HL-60 (cell line): ENCODE measurements around the gene MERTK.

Experiments
- DNase-seq, 2 experiments: peaks; one replicate each; pipeline ENCODE4 v3.0.0-alpha.2; 2010 to 2020; ENCODE audit warnings: low read depth in 1 of 2, low spot score in 1 of 2
- H3K27ac ChIP-seq: fragments of 250-450 bp; sonication (Bioruptor Pico); replicated peaks from 2 replicates; pipeline ENCODE4 v1.5.1; 2020; ENCODE audit warnings: mild to moderate bottlenecking, moderate library complexity
- H3K27me3 ChIP-seq: fragments of 250-450 bp; sonication (Bioruptor Pico); 2 replicates; pipeline ENCODE4 v1.5.1; 2021; ENCODE audit warnings: mild to moderate bottlenecking, moderate library complexity; ENCODE audit not compliant: insufficient read depth, poor library complexity, severe bottlenecking
- H3K4me3 ChIP-seq: replicated peaks from 2 replicates; pipeline ENCODE4 v1.5.1; 2011; ENCODE audit warnings: mild to moderate bottlenecking, control low read depth, low read length; ENCODE audit not compliant: insufficient read depth
- GABPA ChIP-seq: IDR thresholded peaks from 2 replicates; pipeline ENCODE4 v1.6.1; 2012; ENCODE audit warnings: low read depth
- POLR2AphosphoS5 ChIP-seq: IDR thresholded peaks from 2 replicates; pipeline ENCODE4 v1.6.1; 2012; ENCODE audit warnings: low read depth
- SPI1 ChIP-seq: IDR thresholded peaks from 2 replicates; pipeline ENCODE4 v1.6.1; 2012; ENCODE audit warnings: low read depth, mild to moderate bottlenecking, borderline replicate concordance
- TF ChIP-seq, protein P1 (sequence below): IDR thresholded peaks from one replicate; pipeline ENCODE4 v1.5.1; 2011; ENCODE audit warnings: low read length, control low read depth, inconsistent platforms; ENCODE audit not compliant: insufficient read depth
- TF ChIP-seq, protein P2 (sequence below): IDR thresholded peaks from 2 replicates; pipeline ENCODE4 v1.6.1; 2012; ENCODE audit warnings: low read depth; ENCODE audit not compliant: insufficient replicate concordance

Gene MERTK

DNA sequence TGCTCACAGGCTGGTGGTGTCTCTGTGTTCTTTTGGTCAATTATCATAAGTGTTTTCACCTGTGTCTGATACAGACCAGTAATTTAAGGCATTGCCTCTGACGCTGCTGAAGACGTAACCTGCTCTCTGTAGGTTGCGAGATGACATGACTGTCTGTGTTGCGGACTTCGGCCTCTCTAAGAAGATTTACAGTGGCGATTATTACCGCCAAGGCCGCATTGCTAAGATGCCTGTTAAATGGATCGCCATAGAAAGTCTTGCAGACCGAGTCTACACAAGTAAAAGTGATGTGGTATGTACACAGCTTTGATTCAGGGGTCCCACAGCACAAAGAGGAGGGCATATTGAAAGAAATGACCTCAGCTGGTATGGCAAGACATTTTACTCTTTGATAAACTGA lies 122.9 kb downstream of the MERTK start:
- Histone ChIP-seq H3K4me3 (no peak overlapping the region), H3K27ac (no peak overlapping the region), H3K27me3 (no peaks in the 10 kb centered on the region)
- DNase-seq: no peak
- TF ChIP-seq, protein P1, sequence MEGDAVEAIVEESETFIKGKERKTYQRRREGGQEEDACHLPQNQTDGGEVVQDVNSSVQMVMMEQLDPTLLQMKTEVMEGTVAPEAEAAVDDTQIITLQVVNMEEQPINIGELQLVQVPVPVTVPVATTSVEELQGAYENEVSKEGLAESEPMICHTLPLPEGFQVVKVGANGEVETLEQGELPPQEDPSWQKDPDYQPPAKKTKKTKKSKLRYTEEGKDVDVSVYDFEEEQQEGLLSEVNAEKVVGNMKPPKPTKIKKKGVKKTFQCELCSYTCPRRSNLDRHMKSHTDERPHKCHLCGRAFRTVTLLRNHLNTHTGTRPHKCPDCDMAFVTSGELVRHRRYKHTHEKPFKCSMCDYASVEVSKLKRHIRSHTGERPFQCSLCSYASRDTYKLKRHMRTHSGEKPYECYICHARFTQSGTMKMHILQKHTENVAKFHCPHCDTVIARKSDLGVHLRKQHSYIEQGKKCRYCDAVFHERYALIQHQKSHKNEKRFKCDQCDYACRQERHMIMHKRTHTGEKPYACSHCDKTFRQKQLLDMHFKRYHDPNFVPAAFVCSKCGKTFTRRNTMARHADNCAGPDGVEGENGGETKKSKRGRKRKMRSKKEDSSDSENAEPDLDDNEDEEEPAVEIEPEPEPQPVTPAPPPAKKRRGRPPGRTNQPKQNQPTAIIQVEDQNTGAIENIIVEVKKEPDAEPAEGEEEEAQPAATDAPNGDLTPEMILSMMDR: no peak
- no peak for TF ChIP-seq SPI1
- TF ChIP-seq, protein P2, sequence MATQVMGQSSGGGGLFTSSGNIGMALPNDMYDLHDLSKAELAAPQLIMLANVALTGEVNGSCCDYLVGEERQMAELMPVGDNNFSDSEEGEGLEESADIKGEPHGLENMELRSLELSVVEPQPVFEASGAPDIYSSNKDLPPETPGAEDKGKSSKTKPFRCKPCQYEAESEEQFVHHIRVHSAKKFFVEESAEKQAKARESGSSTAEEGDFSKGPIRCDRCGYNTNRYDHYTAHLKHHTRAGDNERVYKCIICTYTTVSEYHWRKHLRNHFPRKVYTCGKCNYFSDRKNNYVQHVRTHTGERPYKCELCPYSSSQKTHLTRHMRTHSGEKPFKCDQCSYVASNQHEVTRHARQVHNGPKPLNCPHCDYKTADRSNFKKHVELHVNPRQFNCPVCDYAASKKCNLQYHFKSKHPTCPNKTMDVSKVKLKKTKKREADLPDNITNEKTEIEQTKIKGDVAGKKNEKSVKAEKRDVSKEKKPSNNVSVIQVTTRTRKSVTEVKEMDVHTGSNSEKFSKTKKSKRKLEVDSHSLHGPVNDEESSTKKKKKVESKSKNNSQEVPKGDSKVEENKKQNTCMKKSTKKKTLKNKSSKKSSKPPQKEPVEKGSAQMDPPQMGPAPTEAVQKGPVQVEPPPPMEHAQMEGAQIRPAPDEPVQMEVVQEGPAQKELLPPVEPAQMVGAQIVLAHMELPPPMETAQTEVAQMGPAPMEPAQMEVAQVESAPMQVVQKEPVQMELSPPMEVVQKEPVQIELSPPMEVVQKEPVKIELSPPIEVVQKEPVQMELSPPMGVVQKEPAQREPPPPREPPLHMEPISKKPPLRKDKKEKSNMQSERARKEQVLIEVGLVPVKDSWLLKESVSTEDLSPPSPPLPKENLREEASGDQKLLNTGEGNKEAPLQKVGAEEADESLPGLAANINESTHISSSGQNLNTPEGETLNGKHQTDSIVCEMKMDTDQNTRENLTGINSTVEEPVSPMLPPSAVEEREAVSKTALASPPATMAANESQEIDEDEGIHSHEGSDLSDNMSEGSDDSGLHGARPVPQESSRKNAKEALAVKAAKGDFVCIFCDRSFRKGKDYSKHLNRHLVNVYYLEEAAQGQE: no peak
- TF ChIP-seq POLR2AphosphoS5: no peak

- no peak overlapping the region for H3K27ac ChIP-seq
- no peak for DNase-seq
These were observed 123.4 kb downstream of the MERTK start for GRCh38 chr2:112021781-112022231.

DNA sequence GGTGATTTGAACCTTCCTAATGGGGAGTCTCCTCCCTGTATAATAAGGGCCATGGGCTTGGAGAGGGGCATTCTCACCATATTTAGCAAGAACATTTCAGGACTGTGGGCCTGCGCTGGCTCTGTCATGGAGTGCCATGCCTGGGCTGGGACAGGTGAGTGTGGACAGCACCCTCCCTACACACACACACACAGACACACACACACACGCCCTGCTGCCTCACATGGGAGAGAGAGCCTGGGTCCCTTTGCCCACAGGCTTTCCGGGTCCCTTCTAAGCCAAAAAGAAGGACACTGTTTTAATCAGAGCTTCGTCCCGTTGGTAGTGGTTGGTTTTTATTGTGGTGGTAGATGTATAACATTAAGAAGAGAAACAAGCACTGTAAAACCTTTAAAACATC lies 125.3 kb downstream of the MERTK start:
- Histone ChIP-seq H3K27ac (no peak overlapping the region), H3K4me3 (no peak overlapping the region), H3K27me3 (no peaks in the 10 kb centered on the region)
- no peak for DNase-seq
- TF ChIP-seq, protein P2: no peak
- TF ChIP-seq, protein P1: no peak
- no peak for TF ChIP-seq GABPA

More at GRCh38 chr2:112021781-112022231, 123.4 kb downstream of the MERTK start:
- H3K27me3 ChIP-seq: no peaks in the 10 kb centered on the region
- H3K4me3 ChIP-seq: no peak overlapping the region
- TF ChIP-seq, protein P1: no peak
- no peak for TF ChIP-seq GABPA
- no peak for TF ChIP-seq SPI1
- TF ChIP-seq, protein P2: no peak
- TF ChIP-seq POLR2AphosphoS5: no peak
